ENCODE data around the gene BICDL2.

- TF ChIP-seq NFRKB (IDR thresholded peaks at IDR 0.05): no peak
- no peak for TF ChIP-seq FOXA1 (IDR thresholded peaks at IDR 0.05)
- TF ChIP-seq ELF4 (IDR thresholded peaks at IDR 0.05): no peak
- no peak for TF ChIP-seq SP1 (IDR thresholded peaks at IDR 0.05)
- no peak for TF ChIP-seq FOXM1 (IDR thresholded peaks at IDR 0.05; ENCODE audit: borderline replicate concordance)
Observed at GRCh38 chr16:3000540-3000939, 36.2 kb downstream of the BICDL2 start.
